HL-60 (cell line): ENCODE results near the gene CTAG2.

Source experiments
- DNase-seq, 2 experiments: peaks; one replicate each; pipeline ENCODE4 v3.0.0-alpha.2; 2010 to 2020; ENCODE audit warnings: low read depth in 1 of 2, low spot score in 1 of 2
- H3K27ac ChIP-seq: fragments of 250-450 bp; sonication (Bioruptor Pico); replicated peaks from 2 replicates; pipeline ENCODE4 v1.5.1; 2020; ENCODE audit warnings: mild to moderate bottlenecking, moderate library complexity
- H3K27me3 ChIP-seq: fragments of 250-450 bp; sonication (Bioruptor Pico); 2 replicates; pipeline ENCODE4 v1.5.1; 2021; ENCODE audit warnings: mild to moderate bottlenecking, moderate library complexity; ENCODE audit not compliant: insufficient read depth, poor library complexity, severe bottlenecking
- H3K4me3 ChIP-seq: replicated peaks from 2 replicates; pipeline ENCODE4 v1.5.1; 2011; ENCODE audit warnings: mild to moderate bottlenecking, control low read depth, low read length; ENCODE audit not compliant: insufficient read depth
- GABPA ChIP-seq: IDR thresholded peaks from 2 replicates; pipeline ENCODE4 v1.6.1; 2012; ENCODE audit warnings: low read depth
- POLR2AphosphoS5 ChIP-seq: IDR thresholded peaks from 2 replicates; pipeline ENCODE4 v1.6.1; 2012; ENCODE audit warnings: low read depth
- SPI1 ChIP-seq: IDR thresholded peaks from 2 replicates; pipeline ENCODE4 v1.6.1; 2012; ENCODE audit warnings: low read depth, mild to moderate bottlenecking, borderline replicate concordance
- TF ChIP-seq, protein P1 (sequence below): IDR thresholded peaks from one replicate; pipeline ENCODE4 v1.5.1; 2011; ENCODE audit warnings: low read length, control low read depth, inconsistent platforms; ENCODE audit not compliant: insufficient read depth
- TF ChIP-seq, protein P2 (sequence below): IDR thresholded peaks from 2 replicates; pipeline ENCODE4 v1.6.1; 2012; ENCODE audit warnings: low read depth; ENCODE audit not compliant: insufficient replicate concordance

CTAG2 gene

DNA sequence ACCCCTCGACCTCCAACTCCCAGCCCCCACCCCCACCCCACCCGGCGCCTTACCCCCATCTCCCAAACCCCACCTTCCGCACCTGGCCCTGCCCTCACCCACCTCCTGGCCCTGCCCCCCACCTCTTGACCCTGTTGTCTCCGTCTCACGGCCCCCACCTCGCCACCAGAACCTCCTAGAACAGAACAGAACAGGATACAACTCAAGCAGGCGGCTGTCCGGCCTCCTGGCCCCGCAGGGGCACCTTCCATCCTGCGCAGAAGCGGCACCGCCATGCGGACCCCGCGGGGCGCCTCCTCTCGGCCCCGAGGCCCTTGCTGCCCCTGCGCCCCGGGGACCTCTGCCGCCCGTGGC lies 354 bp downstream of the CTAG2 start:
- no peak for DNase-seq
- H3K4me3 ChIP-seq, result no peak overlapping the region
- TF ChIP-seq, protein P1, sequence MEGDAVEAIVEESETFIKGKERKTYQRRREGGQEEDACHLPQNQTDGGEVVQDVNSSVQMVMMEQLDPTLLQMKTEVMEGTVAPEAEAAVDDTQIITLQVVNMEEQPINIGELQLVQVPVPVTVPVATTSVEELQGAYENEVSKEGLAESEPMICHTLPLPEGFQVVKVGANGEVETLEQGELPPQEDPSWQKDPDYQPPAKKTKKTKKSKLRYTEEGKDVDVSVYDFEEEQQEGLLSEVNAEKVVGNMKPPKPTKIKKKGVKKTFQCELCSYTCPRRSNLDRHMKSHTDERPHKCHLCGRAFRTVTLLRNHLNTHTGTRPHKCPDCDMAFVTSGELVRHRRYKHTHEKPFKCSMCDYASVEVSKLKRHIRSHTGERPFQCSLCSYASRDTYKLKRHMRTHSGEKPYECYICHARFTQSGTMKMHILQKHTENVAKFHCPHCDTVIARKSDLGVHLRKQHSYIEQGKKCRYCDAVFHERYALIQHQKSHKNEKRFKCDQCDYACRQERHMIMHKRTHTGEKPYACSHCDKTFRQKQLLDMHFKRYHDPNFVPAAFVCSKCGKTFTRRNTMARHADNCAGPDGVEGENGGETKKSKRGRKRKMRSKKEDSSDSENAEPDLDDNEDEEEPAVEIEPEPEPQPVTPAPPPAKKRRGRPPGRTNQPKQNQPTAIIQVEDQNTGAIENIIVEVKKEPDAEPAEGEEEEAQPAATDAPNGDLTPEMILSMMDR, result no peak
- TF ChIP-seq, protein P2, sequence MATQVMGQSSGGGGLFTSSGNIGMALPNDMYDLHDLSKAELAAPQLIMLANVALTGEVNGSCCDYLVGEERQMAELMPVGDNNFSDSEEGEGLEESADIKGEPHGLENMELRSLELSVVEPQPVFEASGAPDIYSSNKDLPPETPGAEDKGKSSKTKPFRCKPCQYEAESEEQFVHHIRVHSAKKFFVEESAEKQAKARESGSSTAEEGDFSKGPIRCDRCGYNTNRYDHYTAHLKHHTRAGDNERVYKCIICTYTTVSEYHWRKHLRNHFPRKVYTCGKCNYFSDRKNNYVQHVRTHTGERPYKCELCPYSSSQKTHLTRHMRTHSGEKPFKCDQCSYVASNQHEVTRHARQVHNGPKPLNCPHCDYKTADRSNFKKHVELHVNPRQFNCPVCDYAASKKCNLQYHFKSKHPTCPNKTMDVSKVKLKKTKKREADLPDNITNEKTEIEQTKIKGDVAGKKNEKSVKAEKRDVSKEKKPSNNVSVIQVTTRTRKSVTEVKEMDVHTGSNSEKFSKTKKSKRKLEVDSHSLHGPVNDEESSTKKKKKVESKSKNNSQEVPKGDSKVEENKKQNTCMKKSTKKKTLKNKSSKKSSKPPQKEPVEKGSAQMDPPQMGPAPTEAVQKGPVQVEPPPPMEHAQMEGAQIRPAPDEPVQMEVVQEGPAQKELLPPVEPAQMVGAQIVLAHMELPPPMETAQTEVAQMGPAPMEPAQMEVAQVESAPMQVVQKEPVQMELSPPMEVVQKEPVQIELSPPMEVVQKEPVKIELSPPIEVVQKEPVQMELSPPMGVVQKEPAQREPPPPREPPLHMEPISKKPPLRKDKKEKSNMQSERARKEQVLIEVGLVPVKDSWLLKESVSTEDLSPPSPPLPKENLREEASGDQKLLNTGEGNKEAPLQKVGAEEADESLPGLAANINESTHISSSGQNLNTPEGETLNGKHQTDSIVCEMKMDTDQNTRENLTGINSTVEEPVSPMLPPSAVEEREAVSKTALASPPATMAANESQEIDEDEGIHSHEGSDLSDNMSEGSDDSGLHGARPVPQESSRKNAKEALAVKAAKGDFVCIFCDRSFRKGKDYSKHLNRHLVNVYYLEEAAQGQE, result no peak
- no peak for TF ChIP-seq GABPA
- TF ChIP-seq SPI1, result no peak
- TF ChIP-seq POLR2AphosphoS5, result no peak
- no peaks in the 10 kb centered on the region for H3K27me3 ChIP-seq
- H3K27ac ChIP-seq, result no peak overlapping the region

DNA sequence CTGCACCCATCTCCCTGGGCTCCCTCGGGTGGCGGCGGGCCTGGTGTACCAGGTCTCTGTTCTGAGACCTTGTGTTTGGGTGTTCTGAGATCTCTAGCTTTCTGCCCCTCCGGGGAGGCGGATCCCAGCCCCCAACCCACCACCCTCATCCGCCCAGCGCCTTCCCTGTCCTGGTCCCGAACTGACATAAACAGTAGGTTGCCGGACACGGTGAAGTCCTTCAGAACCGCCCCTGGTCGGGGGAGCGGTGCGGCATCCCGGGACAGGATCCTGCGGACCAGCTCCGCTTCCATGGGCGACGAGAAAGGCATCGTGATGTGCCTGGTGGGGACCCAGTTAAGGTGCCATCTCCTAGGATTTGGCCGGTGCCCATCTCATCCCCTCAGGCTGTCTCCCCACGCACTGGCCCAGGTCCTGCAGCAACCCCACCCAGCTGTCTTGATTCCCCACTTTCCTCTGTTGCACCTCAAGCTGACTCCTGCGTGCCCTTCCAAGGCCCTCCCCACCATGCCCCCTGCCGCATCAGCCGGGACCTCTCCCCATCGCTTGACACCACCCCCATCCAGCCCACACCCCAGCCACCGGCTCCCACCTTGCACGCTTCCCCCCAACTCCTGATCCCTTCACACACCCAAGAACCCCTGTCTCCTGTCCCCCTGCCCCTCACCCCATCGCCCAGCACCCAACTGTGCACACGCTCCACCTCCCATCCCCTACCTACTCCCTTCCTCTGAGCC lies 900 bp downstream of the CTAG2 start:
- Histone ChIP-seq H3K4me3 (no peak overlapping the region), H3K27me3 (no peaks in the 10 kb centered on the region), H3K27ac (no peak overlapping the region)
- no peak for DNase-seq
- TF ChIP-seq, protein P2, result no peak
- TF ChIP-seq, protein P1, result no peak
- TF ChIP-seq SPI1, result no peak
- no peak for TF ChIP-seq GABPA
- TF ChIP-seq POLR2AphosphoS5, result no peak

DNA sequence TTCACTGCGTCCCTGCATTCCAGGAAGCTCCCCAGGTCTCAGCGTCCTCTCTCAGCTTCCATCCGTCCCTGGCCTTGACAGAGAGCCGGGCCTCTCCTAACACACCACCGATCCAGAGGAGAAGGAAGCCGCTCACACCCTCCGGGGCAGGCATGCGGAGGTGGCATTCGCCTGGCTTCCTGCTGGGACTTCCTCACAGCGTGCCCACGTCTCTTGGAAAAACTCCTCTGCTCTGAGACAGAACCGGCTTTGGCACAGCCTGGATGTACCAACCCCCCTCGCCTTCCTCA lies 3.2 kb downstream of the CTAG2 start:
- Histone ChIP-seq H3K27me3 (no peaks in the 10 kb centered on the region), H3K27ac (no peak overlapping the region)
- TF ChIP-seq, protein P1, result no peak
- TF ChIP-seq POLR2AphosphoS5, result no peak
- TF ChIP-seq SPI1, result no peak

More for the DNA sequence above, 3.2 kb downstream of the CTAG2 start:
- H3K4me3 ChIP-seq, result no peak overlapping the region
- no peak for DNase-seq
